C4-2B (cell line): ENCODE results near the gene NPC1.
"Not testable (repeated sequence)": the region's sequence is repeated elsewhere in the genome, so short reads cannot be mapped to it uniquely, and the experiment has no call there.

Source experiments
- CTCF ChIP-seq: fragments of 450-650 bp; conservative IDR thresholded peaks from 2 replicates; pipeline ENCODE4 v1.5.1; 2017; ENCODE audit warnings: mild to moderate bottlenecking
- ZFX ChIP-seq: fragments of 450-650 bp; IDR thresholded peaks from 2 replicates; pipeline ENCODE4 v1.6.1; 2017

DNA sequence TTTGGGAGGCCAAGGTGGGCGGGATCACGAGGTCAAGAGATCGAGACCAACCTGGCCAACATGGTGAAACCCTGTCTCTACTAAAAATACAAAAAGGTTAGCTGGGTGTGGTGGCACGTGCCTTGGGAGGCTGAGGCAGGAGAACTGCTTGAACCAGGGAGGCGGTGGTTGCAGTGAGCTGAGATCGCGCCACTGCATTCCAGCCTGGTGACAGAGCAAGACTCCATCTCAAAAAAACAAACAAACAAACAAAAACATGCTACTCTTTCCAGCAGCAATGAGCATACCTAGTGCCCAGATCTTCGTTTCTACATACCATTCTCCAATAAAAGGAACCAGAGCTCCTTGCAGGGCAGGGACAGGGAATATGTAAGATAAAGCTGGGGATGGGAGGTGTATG lies 28.8 kb downstream of the NPC1 start:
- TF ChIP-seq CTCF, ZFX: not testable (repeated sequence)
